ENCODE results near the gene PLXNA1. TPM values are rescaled to one million over a fixed set of nuclear protein-coding genes. Genes with fewer than 3 reads are reported as not detected.

PLXNA1 gene
- total RNA-seq, 1 donor from 2014 or later, result 26.4 TPM

GRCh38 chr3:127014536-127015281, 31.8 kb downstream of the PLXNA1 start:
- no peak for DNase-seq
- no peak for TF ChIP-seq CTCF (IDR thresholded peaks at IDR 0.05; ENCODE audit: borderline replicate concordance)
- no peak overlapping the region for H3K27ac ChIP-seq (replicated peaks)
- intact Hi-C loops (cut with micrococcal nuclease), result no loop called here
- peaks cover 64% of the 10 kb centered on the region for H3K36me3 ChIP-seq
- no peak overlapping the region for H3K4me3 ChIP-seq
- peaks cover 15% of the 10 kb centered on the region for H3K4me1 ChIP-seq
- H3K9me3 ChIP-seq (replicated peaks), result no peaks in the 10 kb centered on the region
- H3K27me3 ChIP-seq (ENCODE audit: low read depth), result no peaks in the 10 kb centered on the region

GRCh38 chr3:127015282-127016042, 32.5 kb downstream of the PLXNA1 start:
- Histone ChIP-seq H3K27me3 (ENCODE audit: low read depth) (no peaks in the 10 kb centered on the region), H3K4me1 (peaks cover 15% of the 10 kb centered on the region), H3K36me3 (peaks cover 71% of the 10 kb centered on the region), H3K4me3 (no peak overlapping the region), H3K27ac (replicated peaks) (no peak overlapping the region), H3K9me3 (replicated peaks) (no peaks in the 10 kb centered on the region)
- no peak for TF ChIP-seq CTCF (IDR thresholded peaks at IDR 0.05; ENCODE audit: borderline replicate concordance)
- intact Hi-C loops (cut with micrococcal nuclease), result no loop called here
- no peak for DNase-seq

GRCh38 chr3:127016043-127016343, 33.1 kb downstream of the PLXNA1 start:
- intact Hi-C loops (cut with micrococcal nuclease), result no loop called here
- Histone ChIP-seq H3K9me3 (replicated peaks) (no peaks in the 10 kb centered on the region), H3K27ac (replicated peaks) (no peak overlapping the region), H3K4me1 (peaks cover 10% of the 10 kb centered on the region), H3K36me3 (peaks cover 77% of the 10 kb centered on the region), H3K27me3 (ENCODE audit: low read depth) (no peaks in the 10 kb centered on the region), H3K4me3 (no peak overlapping the region)
- no peak for DNase-seq
- no peak for TF ChIP-seq CTCF (IDR thresholded peaks at IDR 0.05; ENCODE audit: borderline replicate concordance)

- Histone ChIP-seq H3K27ac (replicated peaks) (no peak overlapping the region), H3K36me3 (peaks cover 81% of the 10 kb centered on the region), H3K9me3 (replicated peaks) (no peaks in the 10 kb centered on the region), H3K4me1 (peaks cover 6% of the 10 kb centered on the region), H3K4me3 (no peak overlapping the region), H3K27me3 (ENCODE audit: low read depth) (no peaks in the 10 kb centered on the region)
- no peak for TF ChIP-seq CTCF (IDR thresholded peaks at IDR 0.05; ENCODE audit: borderline replicate concordance)
- intact Hi-C loops (cut with micrococcal nuclease), result no loop called here
- no peak for DNase-seq
Observed at GRCh38 chr3:127016461-127016860, 33.5 kb downstream of the PLXNA1 start.

GRCh38 chr3:127017229-127017628, 34.3 kb downstream of the PLXNA1 start:
- intact Hi-C loops (cut with micrococcal nuclease), result no loop called here
- no peak for TF ChIP-seq CTCF (IDR thresholded peaks at IDR 0.05; ENCODE audit: borderline replicate concordance)

More at GRCh38 chr3:127017229-127017628, 34.3 kb downstream of the PLXNA1 start:
- Histone ChIP-seq H3K4me3 (no peak overlapping the region), H3K36me3 (peaks cover 84% of the 10 kb centered on the region), H3K9me3 (replicated peaks) (no peaks in the 10 kb centered on the region), H3K27ac (replicated peaks) (no peak overlapping the region), H3K4me1 (no peaks in the 10 kb centered on the region), H3K27me3 (ENCODE audit: low read depth) (no peaks in the 10 kb centered on the region)
- no peak for DNase-seq
